ENCODE measurements around the gene GPATCH1.

GPATCH1 gene

GRCh38 chr19:33086955-33087354 is 6.0 kb downstream of the GPATCH1 start:
- H3K4me3 ChIP-seq (replicated peaks; ENCODE audit: low read depth, low read length): no peak overlapping the region
- no peak for TF ChIP-seq CTCF (IDR thresholded peaks at IDR 0.05; ENCODE audit: low read depth, low read length, missing control alignments)
- no peak for DNase-seq (ENCODE audit: extremely low read depth, low read depth)

DNA sequence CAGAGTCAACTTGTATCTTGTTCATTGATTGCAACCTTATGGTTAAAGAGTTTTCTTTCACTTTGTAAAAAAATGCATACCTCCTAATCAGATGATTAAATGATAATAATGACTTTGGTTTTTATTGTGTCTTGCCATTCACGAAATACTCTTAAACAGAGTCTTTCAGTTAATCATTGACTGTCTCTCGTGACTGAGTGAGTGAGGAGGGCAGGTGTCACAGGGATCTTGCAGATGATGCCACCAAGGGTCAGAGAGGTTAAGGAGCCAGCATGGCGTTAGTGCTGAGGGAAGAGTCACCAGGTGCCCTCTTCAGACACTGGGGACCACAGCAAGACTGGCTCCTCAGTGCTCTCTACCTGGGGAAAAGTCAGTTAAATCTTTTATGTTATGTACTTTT is 8.0 kb downstream of the GPATCH1 start:
- H3K4me3 ChIP-seq (replicated peaks; ENCODE audit: low read depth, low read length): no peak overlapping the region
- no peak for DNase-seq (ENCODE audit: extremely low read depth, low read depth)
- no peak for TF ChIP-seq CTCF (IDR thresholded peaks at IDR 0.05; ENCODE audit: low read depth, low read length, missing control alignments)

GRCh38 chr19:33090179-33090578 is 9.2 kb downstream of the GPATCH1 start:
- no peak for DNase-seq (ENCODE audit: extremely low read depth, low read depth)
- TF ChIP-seq CTCF (IDR thresholded peaks at IDR 0.05; ENCODE audit: low read depth, low read length, missing control alignments): no peak
- no peak overlapping the region for H3K4me3 ChIP-seq (replicated peaks; ENCODE audit: low read depth, low read length)

DNA sequence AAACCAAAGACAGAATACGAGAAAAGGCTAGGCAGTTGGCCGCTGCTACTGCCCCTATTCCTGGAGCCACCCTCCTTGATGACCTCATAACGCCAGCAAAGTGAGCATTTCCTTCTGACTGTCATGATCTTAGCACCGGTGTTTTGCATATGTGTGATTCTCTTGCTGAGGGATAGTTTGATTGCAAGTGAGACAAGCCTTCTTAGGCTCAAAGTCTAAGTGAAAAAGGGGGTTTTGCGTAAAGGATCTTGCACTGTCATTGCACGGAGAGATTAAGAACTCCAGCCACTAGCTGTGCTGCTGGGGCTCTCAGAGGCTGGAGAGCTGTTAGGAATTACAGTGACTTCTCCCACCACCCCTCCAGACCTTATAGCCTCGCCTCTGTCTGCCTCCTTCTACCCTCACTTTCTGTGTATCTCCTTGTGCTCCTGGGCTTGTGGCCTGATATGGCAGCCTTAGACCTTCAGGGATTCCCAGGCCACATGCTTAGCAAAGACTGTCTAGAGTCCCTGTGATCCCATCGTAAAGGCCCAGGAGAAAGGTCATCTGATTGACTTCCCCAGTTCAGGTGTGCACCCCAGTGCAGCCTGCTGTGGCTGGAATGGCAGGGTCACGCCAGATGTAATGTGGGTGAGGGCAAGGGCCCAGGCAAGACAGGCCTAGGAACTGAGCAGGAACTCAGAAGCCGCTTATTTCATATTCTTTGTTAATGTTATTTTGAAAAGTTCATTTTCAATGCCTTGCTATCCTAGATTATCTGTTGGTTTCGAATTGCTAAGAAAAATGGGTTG is 12.6 kb downstream of the GPATCH1 start:
- no peak for DNase-seq (ENCODE audit: extremely low read depth, low read depth)
- no peak for TF ChIP-seq CTCF (IDR thresholded peaks at IDR 0.05; ENCODE audit: low read depth, low read length, missing control alignments)
- no peak overlapping the region for H3K4me3 ChIP-seq (replicated peaks; ENCODE audit: low read depth, low read length)

DNA sequence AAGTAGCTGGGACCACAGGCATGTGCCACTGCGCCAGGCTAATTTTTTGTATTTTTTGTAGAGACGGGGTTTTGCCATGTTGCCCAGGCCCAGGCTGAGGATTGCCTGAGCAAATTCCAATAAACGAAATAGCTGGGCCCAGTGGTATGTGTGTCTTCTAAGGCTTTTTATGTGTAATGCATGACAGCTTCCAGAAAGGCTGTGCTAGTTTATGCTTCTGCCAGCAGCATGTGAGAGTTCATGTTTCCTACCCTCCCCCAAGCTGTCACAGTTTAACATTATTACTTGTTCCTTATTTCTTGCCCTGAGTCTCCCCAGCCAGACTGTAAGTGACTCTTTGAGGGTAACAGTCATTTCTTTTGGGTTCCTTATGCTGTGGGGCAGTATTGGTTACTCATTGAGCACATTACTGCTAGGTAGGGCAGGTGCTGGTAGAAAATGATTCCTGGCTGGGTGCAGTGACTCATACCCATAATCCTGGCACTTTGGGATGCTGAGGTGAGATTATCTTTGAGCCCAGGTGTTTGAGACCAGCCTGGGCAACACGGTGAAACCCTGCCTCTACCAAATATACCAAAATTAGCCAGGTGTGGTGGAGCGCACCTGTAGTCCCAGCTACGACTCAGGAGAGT is 13.6 kb downstream of the GPATCH1 start:
- TF ChIP-seq CTCF (IDR thresholded peaks at IDR 0.05; ENCODE audit: low read depth, low read length, missing control alignments): no peak
- no peak overlapping the region for H3K4me3 ChIP-seq (replicated peaks; ENCODE audit: low read depth, low read length)
- DNase-seq (ENCODE audit: extremely low read depth, low read depth): no peak

DNA sequence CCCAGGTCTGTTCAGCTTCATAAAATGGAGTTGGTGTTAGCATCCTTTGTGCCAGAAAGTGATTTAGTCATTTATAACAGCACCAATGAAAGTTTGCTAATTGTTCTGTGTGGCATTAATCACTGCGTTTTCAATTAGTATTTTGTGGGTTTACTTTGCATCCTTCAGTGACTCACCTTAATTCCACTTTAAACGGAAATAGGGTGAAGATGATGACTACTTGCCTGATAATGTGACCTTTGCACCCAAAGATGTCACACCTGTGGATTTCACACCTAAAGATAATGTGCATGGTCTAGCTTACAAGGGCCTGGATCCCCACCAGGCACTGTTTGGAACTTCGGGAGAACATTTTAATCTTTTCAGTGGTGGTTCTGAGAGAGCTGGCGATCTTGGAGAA is 15.0 kb downstream of the GPATCH1 start:
- TF ChIP-seq CTCF (IDR thresholded peaks at IDR 0.05; ENCODE audit: low read depth, low read length, missing control alignments): no peak
- no peak overlapping the region for H3K4me3 ChIP-seq (replicated peaks; ENCODE audit: low read depth, low read length)
- DNase-seq (ENCODE audit: extremely low read depth, low read depth): no peak
